GM23248 (cell line): ENCODE results near the gene KCNC1. TPM values are rescaled to one million over a fixed set of nuclear protein-coding genes. Genes with fewer than 3 reads are reported as not detected.

Experiments used
- DNase-seq: peaks from one replicate; pipeline ENCODE4 v3.0.0-alpha.2; 2015
- H2AFZ ChIP-seq: fragments of 200-600 bp; sonication (generic); 2 replicates; pipeline ENCODE4 v1.6.1; 2016; ENCODE audit warnings: antibody characterized with exemption
- H3F3A ChIP-seq: fragments of 200-600 bp; sonication (generic); 2 replicates; pipeline ENCODE4 v1.6.1; 2016; ENCODE audit warnings: mild to moderate bottlenecking, antibody characterized with exemption, mixed run types; ENCODE audit not compliant: insufficient read depth
- H3K27ac ChIP-seq: fragments of 200-600 bp; sonication (generic); 2 replicates; pipeline ENCODE4 v1.5.1; 2016; ENCODE audit warnings: mild to moderate bottlenecking
- H3K27me3 ChIP-seq: fragments of 200-600 bp; sonication (generic); replicated peaks from 2 replicates; pipeline ENCODE4 v1.6.1; 2016; ENCODE audit warnings: mild to moderate bottlenecking; ENCODE audit not compliant: insufficient read depth
- H3K36me3 ChIP-seq: fragments of 200-600 bp; sonication (generic); 2 replicates; pipeline ENCODE4 v1.6.1; 2016; ENCODE audit warnings: low read depth, mild to moderate bottlenecking
- H3K4me1 ChIP-seq: fragments of 200-600 bp; sonication (generic); 2 replicates; pipeline ENCODE4 v1.6.1; 2016; ENCODE audit warnings: mild to moderate bottlenecking; ENCODE audit not compliant: insufficient read depth
- H3K4me2 ChIP-seq: fragments of 200-600 bp; sonication (generic); one replicate; pipeline ENCODE4 v1.6.1; 2016; ENCODE audit warnings: mild to moderate bottlenecking; ENCODE audit not compliant: unreplicated experiment
- H3K4me3 ChIP-seq: fragments of 200-600 bp; sonication (generic); 2 replicates; pipeline ENCODE4 v1.5.1; 2016; ENCODE audit warnings: mild to moderate bottlenecking
- H3K79me2 ChIP-seq: fragments of 200-600 bp; sonication (generic); 2 replicates; pipeline ENCODE4 v1.6.1; 2016; ENCODE audit warnings: mild to moderate bottlenecking; ENCODE audit not compliant: insufficient read depth
- H3K9ac ChIP-seq: fragments of 200-600 bp; sonication (generic); 2 replicates; pipeline ENCODE4 v1.6.1; 2016; ENCODE audit warnings: mild to moderate bottlenecking
- H3K9me2 ChIP-seq: fragments of 200-600 bp; sonication (generic); 2 replicates; pipeline ENCODE4 v1.6.1; 2016; ENCODE audit warnings: mixed run types, mild to moderate bottlenecking, moderate library complexity; ENCODE audit not compliant: insufficient read depth
- H3K9me3 ChIP-seq: fragments of 200-600 bp; sonication (generic); one replicate; pipeline ENCODE4 v1.6.1; 2017; ENCODE audit warnings: low read depth
- H4K20me1 ChIP-seq: fragments of 200-600 bp; sonication (generic); 2 replicates; pipeline ENCODE4 v1.6.0; 2016; ENCODE audit not compliant: insufficient read depth
- EZH2 ChIP-seq: fragments of 200-600 bp; sonication (generic); IDR thresholded peaks from 2 replicates; pipeline ENCODE4 v1.6.1; 2018; ENCODE audit warnings: antibody characterized with exemption, mild to moderate bottlenecking; ENCODE audit not compliant: insufficient read depth, poor library complexity, severe bottlenecking
- EZH2phosphoT487 ChIP-seq: fragments of 200-600 bp; sonication (generic); IDR thresholded peaks from 2 replicates; pipeline ENCODE4 v1.6.1; 2018; ENCODE audit warnings: antibody characterized with exemption, moderate library complexity, mild to moderate bottlenecking, low read depth; ENCODE audit not compliant: insufficient read depth
- WGBS, 2 experiments: methylation state at CpG; one replicate each; pipeline ENCODE4 v1.1.6; 2015 to 2017; ENCODE audit warnings: low lambda C conversion rate in 2 of 2, low coverage in 1 of 2; ENCODE audit errors: missing lambda C conversion rate in 2 of 2; 5-methylcytosine and 5-hydroxymethylcytosine counted together
- in situ Hi-C: fragments of 300-500 bp; cut with MboI; formaldehyde crosslinking; loops from 2 replicates; pipeline ENCODE4 v1.15.0; 2020
- polyA plus RNA-seq: library from polyadenylated mRNA; unstranded; fragments of >200 nt; fragmentation: Nextera tagmentation; extraction: Ambion mirVana; gene quantifications from 2 replicates; pipeline ENCODE4 v1.2.1, GENCODE V29; 2016
- total RNA-seq: library from RNA; depleted of rRNA; stranded (reverse); fragments of >200 nt; shearing (Covaris generic); gene quantifications from 2 replicates; pipeline ENCODE4 v1.2.3, GENCODE V29; 2014

Gene KCNC1
- total and polyA plus RNA-seq, 2 experiments from 2014 or later: not detected

DNA sequence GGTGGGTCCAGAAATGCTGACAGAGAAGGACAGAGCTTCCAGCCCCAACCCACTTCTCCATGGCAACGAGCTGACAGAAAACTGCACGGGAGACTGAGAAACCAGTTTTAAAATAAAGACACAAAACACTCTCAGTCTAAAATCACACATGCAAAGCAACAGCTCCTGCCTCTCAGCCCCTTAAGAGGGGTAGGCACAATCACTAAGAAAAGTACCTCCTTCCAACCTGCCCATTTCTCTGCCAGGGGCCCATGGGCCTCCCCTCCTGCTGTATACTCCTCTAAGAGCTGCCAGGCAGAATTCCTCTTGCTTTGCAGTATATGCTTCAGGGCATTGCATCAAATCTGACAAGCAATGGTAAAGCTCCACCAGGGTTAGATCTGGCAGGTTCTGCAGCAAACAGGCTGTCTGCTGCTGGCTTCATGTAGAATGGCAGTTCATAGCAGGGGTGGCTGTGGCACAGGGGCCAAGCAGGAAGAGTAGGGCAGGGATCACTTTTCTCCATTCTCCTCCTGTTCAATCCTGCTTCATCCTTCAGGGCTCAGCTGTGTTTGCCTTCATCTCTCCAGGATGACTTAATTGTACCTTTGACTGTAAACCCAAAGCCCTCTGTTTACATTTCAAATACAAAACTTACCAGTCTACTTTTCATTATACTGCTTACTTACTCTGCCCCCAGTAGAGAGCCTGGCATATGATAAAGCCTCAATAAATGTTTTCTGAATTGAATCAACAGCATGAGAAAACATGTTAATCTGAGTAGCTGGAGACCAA, 77.7 kb downstream of the KCNC1 start:
- H3K4me2 ChIP-seq: no peak overlapping the region
- WGBS, 2 experiments: 13% methylated on average over 2 of the region's 2 CpGs
- H3K79me2 ChIP-seq: no peaks in the 10 kb centered on the region
- H3K9me2 ChIP-seq: no peaks in the 10 kb centered on the region
- DNase-seq: no peak
- H3K27ac ChIP-seq: no peak overlapping the region
- H2AFZ ChIP-seq: no peak overlapping the region
- no peaks in the 10 kb centered on the region for H3K9me3 ChIP-seq
- no peaks in the 10 kb centered on the region for H4K20me1 ChIP-seq
- H3K27me3 ChIP-seq: no peaks in the 10 kb centered on the region
- TF ChIP-seq EZH2 (no peak), EZH2phosphoT487 (no peak)
- in situ Hi-C loops: no loop called here
- no peak overlapping the region for H3K4me3 ChIP-seq
- H3K4me1 ChIP-seq: 0 out of 2 replicates have a peak, but pooled peaks cover 8% of the 10 kb centered on the region
- H3F3A ChIP-seq: no peaks in the 10 kb centered on the region
- H3K36me3 ChIP-seq: no peaks in the 10 kb centered on the region
- H3K9ac ChIP-seq: no peak overlapping the region

DNA sequence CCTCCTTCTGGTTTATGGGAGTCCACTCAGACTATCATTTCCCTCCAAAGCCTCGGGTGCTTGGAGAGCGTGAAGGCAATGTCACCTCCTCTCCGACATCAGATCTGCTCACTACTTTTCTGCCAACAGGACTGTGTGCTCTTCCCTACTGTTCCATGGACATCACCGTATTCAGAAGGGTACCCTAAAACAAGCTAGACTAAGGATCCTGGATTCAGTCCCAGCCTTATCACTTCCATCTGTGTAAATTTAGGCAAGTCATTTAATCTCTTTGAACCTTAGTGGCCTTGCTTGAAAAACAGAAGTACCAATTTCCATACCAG, 78.2 kb downstream of the KCNC1 start:
- in situ Hi-C loops: no loop called here
- Histone ChIP-seq H3K4me2 (no peak overlapping the region), H3K27me3 (no peaks in the 10 kb centered on the region), H3K79me2 (no peaks in the 10 kb centered on the region), H3K9me2 (no peaks in the 10 kb centered on the region), H2AFZ (no peak overlapping the region), H3K9ac (no peak overlapping the region), H3F3A (no peaks in the 10 kb centered on the region), H3K36me3 (no peaks in the 10 kb centered on the region), H3K27ac (no peak overlapping the region), H3K9me3 (no peaks in the 10 kb centered on the region), H3K4me3 (no peak overlapping the region), H4K20me1 (no peaks in the 10 kb centered on the region), H3K4me1 (0 out of 2 replicates have a peak, but pooled peaks cover 8% of the 10 kb centered on the region)
- TF ChIP-seq EZH2phosphoT487 (no peak), EZH2 (no peak)
- WGBS, 2 experiments: 85 to 87% methylated on average over 4 of the region's 4 CpGs
- DNase-seq: no peak

DNA sequence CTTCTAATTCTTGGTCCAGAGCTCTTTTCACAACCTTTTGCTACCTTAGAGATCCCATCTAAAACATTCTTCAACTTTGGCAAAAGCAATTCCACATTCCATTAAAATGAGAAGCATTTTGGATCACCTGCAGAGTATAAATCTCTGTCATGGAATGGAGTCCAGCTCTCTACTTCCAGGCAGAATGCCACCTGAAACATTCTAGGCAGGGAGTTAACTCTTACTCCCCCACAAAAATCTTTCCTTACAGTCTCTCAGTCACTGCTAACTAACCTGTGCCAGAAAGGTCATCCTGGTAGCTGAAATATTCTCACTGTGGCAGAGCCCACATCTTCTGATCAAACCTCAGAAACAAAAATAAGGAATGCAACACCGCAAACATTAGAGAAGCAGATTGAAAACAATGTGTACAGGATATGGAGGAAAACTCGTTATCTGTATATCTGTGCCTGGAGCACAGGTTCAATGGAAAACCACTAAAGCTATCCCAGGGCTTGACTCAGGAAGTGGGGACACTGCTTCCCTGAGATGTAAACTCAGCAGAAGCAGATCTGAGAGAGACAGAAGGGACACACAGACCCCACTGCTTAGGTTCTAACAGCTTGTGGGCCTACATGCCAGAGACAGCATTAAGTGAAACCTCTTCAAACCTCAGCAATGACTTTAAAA, 78.9 kb downstream of the KCNC1 start:
- TF ChIP-seq EZH2: no peak
- no peaks in the 10 kb centered on the region for H3K27me3 ChIP-seq
- H3K4me2 ChIP-seq: no peak overlapping the region
- H3K36me3 ChIP-seq: no peaks in the 10 kb centered on the region
- 0 out of 2 replicates have a peak, but pooled peaks cover 8% of the 10 kb centered on the region for H3K4me1 ChIP-seq
- no peak overlapping the region for H3K4me3 ChIP-seq
- H2AFZ ChIP-seq: no peak overlapping the region
- in situ Hi-C loops: no loop called here
- no peaks in the 10 kb centered on the region for H3K9me2 ChIP-seq
- no peak for DNase-seq
- 93 to 100% methylated on average over 2 of the region's 2 CpGs for WGBS, 2 experiments
- H3K9me3 ChIP-seq: no peaks in the 10 kb centered on the region
- H3K79me2 ChIP-seq: no peaks in the 10 kb centered on the region
- no peaks in the 10 kb centered on the region for H3F3A ChIP-seq
- no peak overlapping the region for H3K9ac ChIP-seq
- no peaks in the 10 kb centered on the region for H4K20me1 ChIP-seq
- H3K27ac ChIP-seq: no peak overlapping the region

- no peaks in the 10 kb centered on the region for H3F3A ChIP-seq
- no peak overlapping the region for H2AFZ ChIP-seq
- no peaks in the 10 kb centered on the region for H3K9me3 ChIP-seq
- H3K27me3 ChIP-seq: no peaks in the 10 kb centered on the region
- WGBS, 2 experiments: 94 to 100% methylated on average over 1 of the region's 1 CpG
- no peak overlapping the region for H3K9ac ChIP-seq
- no peak overlapping the region for H3K4me3 ChIP-seq
- H3K4me2 ChIP-seq: no peak overlapping the region
- H3K9me2 ChIP-seq: no peaks in the 10 kb centered on the region
- H3K79me2 ChIP-seq: no peaks in the 10 kb centered on the region
- in situ Hi-C loops: no loop called here
- no peak for DNase-seq
- no peaks in the 10 kb centered on the region for H3K36me3 ChIP-seq
- H3K4me1 ChIP-seq: 0 out of 2 replicates have a peak, but pooled peaks cover 8% of the 10 kb centered on the region
- H4K20me1 ChIP-seq: no peaks in the 10 kb centered on the region
- no peak for TF ChIP-seq EZH2
- no peak for TF ChIP-seq EZH2phosphoT487
- H3K27ac ChIP-seq: no peak overlapping the region
Observed at GRCh38 chr11:17814546-17814945, 80.0 kb downstream of the KCNC1 start.
